IMR-90 (cell line): ENCODE data around the gene LILRA2. TPM values are rescaled to one million over a fixed set of nuclear protein-coding genes. Genes with fewer than 3 reads are reported as not detected.

Experiments
- ATAC-seq: fragments of 200-7000 bp; cut with Tn5 transposase; 2 replicates; pipeline ENCODE4 v1.9.1; 2020; ENCODE audit warnings: low read depth, mild to moderate bottlenecking, moderate library complexity
- BruUV-seq: library from RNA; stranded (reverse); fragments of 400-500 nt; replicated peaks from 2 replicates; lab custom pipeline; 2021; lab: Mats Ljungman, UMichigan
- CTCF ChIA-PET: fragments of 300-600 bp; formaldehyde crosslinking; extraction: SDS; loops from one replicate; lab custom pipeline; 2021; ENCODE audit warnings: antibody characterized with exemption; lab: Yijun Ruan, JAX
- POLR2A ChIA-PET: fragments of 300-600 bp; sonication (Branson Sonifier 250); formaldehyde crosslinking; loops from one replicate; lab custom pipeline; 2022; ENCODE audit warnings: antibody characterized with exemption; ENCODE audit not compliant: unreplicated experiment; lab: Charles Lee
- DNase-seq: peaks from one replicate; pipeline ENCODE4 v3.0.0; 2013
- H2AFZ ChIP-seq: replicated peaks from 2 replicates; pipeline ENCODE3; 2013; ENCODE audit warnings: low read length, mild to moderate bottlenecking; ENCODE audit not compliant: poor library complexity
- H2AK5ac ChIP-seq: 2 replicates; pipeline ENCODE4 v1.6.1; 2013; ENCODE audit warnings: low read depth, low read length, inconsistent platforms
- H2AK9ac ChIP-seq: replicated peaks from 2 replicates; pipeline ENCODE3; 2013; ENCODE audit warnings: mild to moderate bottlenecking, low read depth, low read length, moderate library complexity; ENCODE audit not compliant: poor library complexity
- H2BK120ac ChIP-seq: 2 replicates; pipeline ENCODE4 v1.6.1; 2013; ENCODE audit warnings: low read depth, low read length, inconsistent platforms
- H2BK15ac ChIP-seq: 3 replicates; pipeline ENCODE4 v1.6.1; 2013; ENCODE audit warnings: low read depth, low read length, inconsistent platforms
- H2BK20ac ChIP-seq: 2 replicates; pipeline ENCODE4 v1.6.1; 2013; ENCODE audit warnings: low read depth, mild to moderate bottlenecking, inconsistent platforms, low read length, moderate library complexity
- H2BK5ac ChIP-seq: 2 replicates; pipeline ENCODE4 v1.6.1; 2013; ENCODE audit warnings: mild to moderate bottlenecking, low read depth, low read length, inconsistent platforms; ENCODE audit not compliant: poor library complexity, severe bottlenecking
- H3K14ac ChIP-seq: replicated peaks from 2 replicates; pipeline ENCODE4 v1.6.1; 2013; ENCODE audit warnings: low read depth, low read length, inconsistent platforms
- H3K18ac ChIP-seq: 2 replicates; pipeline ENCODE4 v1.6.1; 2013; ENCODE audit warnings: low read depth, low read length, control low read depth
- H3K23ac ChIP-seq: 2 replicates; pipeline ENCODE4 v1.6.1; 2013; ENCODE audit warnings: low read depth, low read length, inconsistent platforms
- H3K27ac ChIP-seq: 2 replicates; pipeline ENCODE4 v1.5.1; 2013; ENCODE audit warnings: mild to moderate bottlenecking, control low read depth, low read length; ENCODE audit not compliant: insufficient read depth
- H3K27me3 ChIP-seq: 2 replicates; pipeline ENCODE4 v1.6.1; 2013; ENCODE audit warnings: low read length; ENCODE audit not compliant: control insufficient read depth, insufficient read depth
- H3K36me3 ChIP-seq: 2 replicates; pipeline ENCODE4 v1.6.1; 2013; ENCODE audit warnings: low read length, mixed read lengths; ENCODE audit not compliant: control insufficient read depth, insufficient read depth
- H3K4ac ChIP-seq: 2 replicates; pipeline ENCODE4 v1.6.1; 2013; ENCODE audit warnings: low read depth, low read length, inconsistent platforms
- H3K4me1 ChIP-seq: 2 replicates; pipeline ENCODE4 v1.6.1; 2013; ENCODE audit warnings: low read length, mixed read lengths; ENCODE audit not compliant: control insufficient read depth, insufficient read depth
- H3K4me2 ChIP-seq: 2 replicates; pipeline ENCODE4 v1.6.1; 2013; ENCODE audit warnings: low read depth, mild to moderate bottlenecking, control low read depth, low read length, moderate library complexity
- H3K4me3 ChIP-seq: 2 replicates; pipeline ENCODE4 v1.5.1; 2013; ENCODE audit warnings: low read depth, mild to moderate bottlenecking, control low read depth, low read length, moderate library complexity; ENCODE audit not compliant: insufficient read depth
- H3K56ac ChIP-seq: 2 replicates; pipeline ENCODE4 v1.6.1; 2013; ENCODE audit warnings: low read length, inconsistent platforms; ENCODE audit not compliant: insufficient read depth; ENCODE audit errors: extremely low read depth
- H3K79me1 ChIP-seq, 2 experiments: 2 replicates each; pipeline ENCODE4 v1.6.1; 2013; ENCODE audit warnings: low read length in 2 of 2, inconsistent platforms in 1 of 2, low read depth in 1 of 2
- H3K9ac ChIP-seq: 2 replicates; pipeline ENCODE4 v1.6.1; 2013; ENCODE audit warnings: low read depth, low read length, control low read depth
- H3K9me1 ChIP-seq: 2 replicates; pipeline ENCODE4 v1.6.1; 2013; ENCODE audit warnings: low read length, inconsistent platforms; ENCODE audit not compliant: insufficient read depth
- H3K9me3 ChIP-seq: 2 replicates; pipeline ENCODE4 v1.6.1; 2013; ENCODE audit warnings: low read length; ENCODE audit not compliant: control insufficient read depth, insufficient read depth
- H4K20me1 ChIP-seq: 2 replicates; pipeline ENCODE4 v1.6.1; 2013; ENCODE audit warnings: low read length, inconsistent platforms; ENCODE audit not compliant: insufficient read depth
- H4K5ac ChIP-seq: 2 replicates; pipeline ENCODE4 v1.6.1; 2013; ENCODE audit warnings: mild to moderate bottlenecking, low read depth, low read length, control low read depth
- H4K8ac ChIP-seq, 2 experiments: 2 replicates each; pipeline ENCODE4 v1.6.1; 2013; ENCODE audit warnings: low read depth in 2 of 2, low read length in 2 of 2, control low read depth in 1 of 2, inconsistent platforms in 1 of 2
- H4K91ac ChIP-seq: 2 replicates; pipeline ENCODE4 v1.6.1; 2013; ENCODE audit warnings: low read depth, low read length, inconsistent platforms; ENCODE audit not compliant: insufficient read depth
- BHLHE40 ChIP-seq: fragments of 150-350 bp; IDR thresholded peaks from 2 replicates; pipeline ENCODE4 v1.6.1; 2016; ENCODE audit warnings: mild to moderate bottlenecking, low read depth, low read length
- CEBPB ChIP-seq: IDR thresholded peaks from 2 replicates; pipeline ENCODE4 v1.6.1; 2012; ENCODE audit warnings: low read depth, low read length, improper control_type of control experiment
- MXI1 ChIP-seq: IDR thresholded peaks from 2 replicates; pipeline ENCODE4 v1.6.1; 2012; ENCODE audit warnings: low read depth, mild to moderate bottlenecking, low read length, moderate library complexity, borderline replicate concordance
- NFE2L2 ChIP-seq: fragments of 150-350 bp; IDR thresholded peaks from 2 replicates; pipeline ENCODE4 v1.6.1; 2016; ENCODE audit warnings: low read depth, mild to moderate bottlenecking, low read length
- RAD21 ChIP-seq: IDR thresholded peaks from 2 replicates; pipeline ENCODE4 v1.6.1; 2012; ENCODE audit warnings: low read length, improper control_type of control experiment
- SMC3 ChIP-seq: fragments of 150-350 bp; IDR thresholded peaks from 2 replicates; pipeline ENCODE4 v1.6.1; 2016; ENCODE audit warnings: low read depth, mild to moderate bottlenecking, antibody characterized with exemption, low read length, moderate library complexity
- USF2 ChIP-seq: fragments of 150-350 bp; IDR thresholded peaks from 2 replicates; pipeline ENCODE4 v1.6.1; 2017; ENCODE audit warnings: mild to moderate bottlenecking, antibody characterized with exemption, low read length, low read depth
- WGBS, 2 experiments: methylation state at CpG; one replicate each; pipeline versions ENCODE4 v1.1.5 to v1.1.7; 2013; ENCODE audit warnings: missing lambda C conversion rate in 2 of 2; ENCODE audit not compliant: insufficient read length in 1 of 2; ENCODE audit errors: extremely low coverage in 2 of 2; 5-methylcytosine and 5-hydroxymethylcytosine counted together
- dilution Hi-C: fragments of 300-500 bp; cut with HindIII; formaldehyde crosslinking; loops from one replicate; pipeline ENCODE4 v1.14.3; 2018; ENCODE audit warnings: low sequenced_read_pairs; ENCODE audit not compliant: unreplicated experiment
- in situ Hi-C: fragments of 300-500 bp; cut with MboI; formaldehyde crosslinking; loops from 3 replicates; pipeline ENCODE4 v1.14.3; 2019; ENCODE audit warnings: low sequenced_read_pairs, inconsistent platforms, mixed read lengths
- intact Hi-C: fragments of 100-400 bp; cut with micrococcal nuclease; formaldehyde crosslinking; loops from 2 replicates; pipeline ENCODE4 v1.10.0; 2022
- polyA plus RNA-seq, 3 experiments: library from polyadenylated mRNA; depleted of rRNA; stranded (reverse); fragments of >200 nt; gene quantifications; 2 replicates each; pipeline ENCODE4 v1.2.3, GENCODE V29; 2012; ENCODE audit warnings: low replicate concordance in 1 of 3
- total RNA-seq: library from RNA; depleted of rRNA; stranded (reverse); fragments of >200 nt; gene quantifications from 2 replicates; pipeline ENCODE4 v1.2.3, GENCODE V29; 2012

LILRA2 gene
- total and polyA plus RNA-seq, 2 of the 4 experiments (the other 2 are of a cell fraction) = not detected

- no peaks in the 10 kb centered on the region for H3K36me3 ChIP-seq
- H3K4ac ChIP-seq = no peak overlapping the region
- H3K79me1 ChIP-seq = no peaks in the 10 kb centered on the region
- no peak overlapping the region for H3K4me3 ChIP-seq
- no TSS peak for BruUV-seq
- no peak overlapping the region for H3K9ac ChIP-seq
- no peak overlapping the region for H3K4me2 ChIP-seq
- H2AK5ac ChIP-seq = no peak overlapping the region
- ATAC-seq = no peak
- H3K56ac ChIP-seq = no peak overlapping the region
- H2BK20ac ChIP-seq = no peak overlapping the region
- H4K91ac ChIP-seq = no peak overlapping the region
- no peaks in the 10 kb centered on the region for H4K20me1 ChIP-seq
- H3K18ac ChIP-seq = no peak overlapping the region
- no peak overlapping the region for H2BK120ac ChIP-seq
- no peak overlapping the region for H2AK9ac ChIP-seq
- dilution Hi-C loops (no loop called here), intact Hi-C loops (no loop called here), in situ Hi-C loops (no loop called here)
- CTCF ChIA-PET = no interaction called here
- H3K23ac ChIP-seq = no peak overlapping the region
- no peak overlapping the region for H4K8ac ChIP-seq
- no peaks in the 10 kb centered on the region for H3K9me1 ChIP-seq
- H3K9me3 ChIP-seq = peaks cover 37% of the 10 kb centered on the region
- no peak overlapping the region for H2AFZ ChIP-seq
- no peak for DNase-seq
- no peak overlapping the region for H3K14ac ChIP-seq
- H2BK5ac ChIP-seq = no peak overlapping the region
- TF ChIP-seq USF2 (no peak), SMC3 (no peak), MXI1 (no peak), BHLHE40 (no peak), CEBPB (no peak), RAD21 (no peak), NFE2L2 (no peak)
- POLR2A ChIA-PET = no interaction called here
- H3K27ac ChIP-seq = no peak overlapping the region
- H2BK15ac ChIP-seq = no peak overlapping the region
- no peaks in the 10 kb centered on the region for H3K4me1 ChIP-seq
- H3K27me3 ChIP-seq = no peaks in the 10 kb centered on the region
- WGBS, 2 experiments = no CpG with 5 or more reads among the region's 9 CpGs
- no peak overlapping the region for H4K5ac ChIP-seq
These were observed 786 bp upstream of the LILRA2 start for GRCh38 chr19:54572696-54573311.
